Lower leg skin (tissue), 4 donors: ENCODE results near the gene SNX9. TPM values are rescaled to one million over a fixed set of nuclear protein-coding genes. Genes with fewer than 3 reads are reported as not detected.

ENCODE experiments used
- DNase-seq, 2 donors: peaks; one replicate each; pipeline ENCODE4 v3.0.0-alpha.2; 2019; ENCODE audit warnings: low spot score in 2 of 2
- H3K4me3 ChIP-seq: fragments of 200-600 bp; sonication (generic); 2 replicates; pipeline ENCODE4 v1.5.1; 2017; ENCODE audit warnings: mild to moderate bottlenecking, low read depth; ENCODE audit not compliant: poor library complexity, severe bottlenecking
- POLR2A ChIP-seq, 2 donors: fragments of 450-650 bp; IDR thresholded peaks; one replicate each; pipeline ENCODE4 v1.6.1; 2016 to 2017; ENCODE audit warnings: antibody characterized with exemption in 2 of 2, mild to moderate bottlenecking in 1 of 2, moderate library complexity in 1 of 2
- WGBS, 2 donors: methylation state at CpG; one replicate each; pipeline ENCODE4 v1.1.5; 2018; 5-methylcytosine and 5-hydroxymethylcytosine counted together
- intact Hi-C: fragments of 100-400 bp; cut with DNase I; formaldehyde crosslinking; loops from one replicate; pipeline ENCODE4 v1.15.0; 2023; ENCODE audit warnings: low total_unique reads
- total RNA-seq, 4 donors: library from RNA; depleted of rRNA; stranded (reverse); fragments of >200 nt; gene quantifications; one replicate each; pipeline ENCODE4 v1.1.0, GENCODE V29; 2016
- TF ChIP-seq, protein P1 (sequence below), 3 donors: fragments of 450-650 bp; IDR thresholded peaks; one replicate each; pipeline ENCODE4 v1.5.1; 2016; ENCODE audit warnings: antibody characterized with exemption in 3 of 3, mild to moderate bottlenecking in 3 of 3, moderate library complexity in 2 of 3

The SNX9 gene
- total RNA-seq, 4 donors from 2014 or later, result 37.4 to 59.5 (median 46.7) TPM

DNA sequence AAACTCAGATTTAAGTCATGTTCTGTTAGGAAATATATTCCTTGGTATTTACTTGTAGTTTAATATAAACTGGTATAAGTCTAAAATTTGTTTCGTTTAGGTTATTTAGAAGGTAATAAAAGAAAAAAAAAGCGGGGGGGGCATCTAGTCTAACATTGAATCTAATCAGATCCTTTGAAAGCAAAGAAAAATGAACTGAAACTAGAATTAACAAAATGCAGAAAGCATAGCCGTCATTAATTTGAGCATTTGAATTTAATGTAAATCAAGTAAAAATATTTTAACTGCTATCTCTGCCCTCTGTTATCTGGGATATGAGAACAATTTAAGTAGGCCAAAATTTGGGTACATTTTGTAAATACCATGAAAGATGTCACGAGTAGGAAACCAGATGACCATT lies 54.1 kb downstream of the SNX9 start:
- intact Hi-C loops, result no loop called here
- TF ChIP-seq, protein P1, sequence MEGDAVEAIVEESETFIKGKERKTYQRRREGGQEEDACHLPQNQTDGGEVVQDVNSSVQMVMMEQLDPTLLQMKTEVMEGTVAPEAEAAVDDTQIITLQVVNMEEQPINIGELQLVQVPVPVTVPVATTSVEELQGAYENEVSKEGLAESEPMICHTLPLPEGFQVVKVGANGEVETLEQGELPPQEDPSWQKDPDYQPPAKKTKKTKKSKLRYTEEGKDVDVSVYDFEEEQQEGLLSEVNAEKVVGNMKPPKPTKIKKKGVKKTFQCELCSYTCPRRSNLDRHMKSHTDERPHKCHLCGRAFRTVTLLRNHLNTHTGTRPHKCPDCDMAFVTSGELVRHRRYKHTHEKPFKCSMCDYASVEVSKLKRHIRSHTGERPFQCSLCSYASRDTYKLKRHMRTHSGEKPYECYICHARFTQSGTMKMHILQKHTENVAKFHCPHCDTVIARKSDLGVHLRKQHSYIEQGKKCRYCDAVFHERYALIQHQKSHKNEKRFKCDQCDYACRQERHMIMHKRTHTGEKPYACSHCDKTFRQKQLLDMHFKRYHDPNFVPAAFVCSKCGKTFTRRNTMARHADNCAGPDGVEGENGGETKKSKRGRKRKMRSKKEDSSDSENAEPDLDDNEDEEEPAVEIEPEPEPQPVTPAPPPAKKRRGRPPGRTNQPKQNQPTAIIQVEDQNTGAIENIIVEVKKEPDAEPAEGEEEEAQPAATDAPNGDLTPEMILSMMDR (IDR thresholded peaks at IDR 0.05), result no peak
- H3K4me3 ChIP-seq, result no peak overlapping the region
- 91 to 93% methylated on average over 4 of the region's 4 CpGs for WGBS, 2 donors
- no peak for DNase-seq

DNA sequence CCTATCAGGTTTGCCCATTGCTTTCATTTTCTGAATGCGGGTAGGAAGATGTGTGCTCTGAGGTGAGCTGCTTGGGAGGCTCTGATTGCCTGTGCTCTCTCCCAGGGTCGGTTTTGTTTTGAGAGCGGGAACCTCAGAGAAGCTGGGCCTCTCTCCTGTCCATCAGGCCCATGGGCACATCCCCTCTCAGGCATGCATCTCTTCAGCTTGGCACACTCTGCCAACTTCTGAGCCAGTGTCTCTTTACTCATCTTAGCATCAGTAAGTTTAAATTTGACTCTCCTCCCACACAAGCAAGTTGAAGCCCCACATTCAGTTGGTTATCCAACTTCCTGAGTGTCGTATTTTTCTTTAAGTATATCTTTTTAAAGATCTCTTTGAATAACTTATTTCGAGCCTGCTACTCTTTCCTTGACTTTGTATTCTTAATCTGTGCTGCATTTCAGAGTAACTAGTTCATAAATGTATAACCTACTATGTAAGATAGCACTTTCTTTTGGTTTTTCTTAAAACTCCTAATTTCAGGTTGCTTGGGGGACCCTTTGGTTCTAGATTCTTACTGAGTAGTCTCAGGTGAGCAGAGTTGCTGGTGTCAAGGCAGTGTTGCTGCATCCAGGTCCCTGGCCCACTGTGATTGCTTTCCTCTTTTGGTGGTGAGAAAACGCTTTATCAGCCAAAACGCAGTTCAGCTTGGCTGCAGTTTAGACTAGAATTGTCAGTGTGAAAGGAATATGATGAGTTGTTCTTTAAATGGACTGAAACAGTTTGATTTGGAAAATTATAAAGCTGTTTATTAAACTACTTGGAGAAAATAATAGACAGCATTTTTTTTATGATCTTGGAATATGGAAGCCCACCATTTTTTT lies 54.8 kb downstream of the SNX9 start:
- no peak for DNase-seq
- intact Hi-C loops, result no loop called here
- H3K4me3 ChIP-seq, result no peak overlapping the region
- TF ChIP-seq, protein P1 (IDR thresholded peaks at IDR 0.05), result no peak
- TF ChIP-seq POLR2A (IDR thresholded peaks at IDR 0.05), result no peak
- 85 to 86% methylated on average over 7 of the region's 7 CpGs for WGBS, 2 donors

DNA sequence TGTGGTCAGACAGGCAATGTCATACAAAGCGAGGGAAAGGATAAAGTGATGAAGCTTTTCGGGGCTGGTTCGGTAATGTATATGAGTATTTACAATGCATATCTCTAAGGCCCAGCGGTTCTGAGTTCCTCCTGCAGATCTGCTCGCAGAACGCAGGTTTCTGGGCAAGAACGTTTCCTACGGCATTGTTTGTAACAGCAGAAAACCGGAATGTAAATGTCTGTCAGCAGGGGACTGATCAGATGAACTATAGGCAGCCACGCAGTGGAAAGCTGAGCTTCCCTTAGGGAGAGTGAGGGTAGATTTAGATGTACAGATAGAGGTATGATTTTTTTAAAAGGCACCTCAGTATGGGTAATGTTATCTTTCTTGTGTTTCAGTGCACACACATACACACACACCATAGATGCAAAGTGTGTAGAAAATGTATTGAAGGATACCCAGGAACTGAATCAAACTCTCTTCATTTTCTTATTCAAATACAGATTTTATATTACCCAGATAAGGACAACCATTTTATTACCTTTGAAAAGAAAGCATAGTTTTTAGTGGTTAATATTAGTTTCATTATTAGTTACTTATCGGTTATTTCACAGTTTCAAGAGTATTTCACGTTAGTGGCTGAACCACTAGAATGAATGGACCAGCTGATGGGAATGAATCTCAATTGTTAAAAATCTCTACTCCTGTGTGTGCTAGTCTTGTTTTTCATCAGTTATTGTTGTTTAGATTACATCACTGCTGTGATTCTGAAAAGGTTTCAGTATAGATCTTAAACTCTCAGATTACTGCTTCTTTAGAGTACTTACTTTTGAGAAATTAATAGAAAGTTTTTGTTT lies 56.2 kb downstream of the SNX9 start:
- TF ChIP-seq, protein P1 (IDR thresholded peaks at IDR 0.05), result no peak
- no peak for TF ChIP-seq POLR2A (IDR thresholded peaks at IDR 0.05)
- intact Hi-C loops, result no loop called here
- 93 to 95% methylated on average over 12 of the region's 12 CpGs for WGBS, 2 donors
- no peak overlapping the region for H3K4me3 ChIP-seq
- no peak for DNase-seq

DNA sequence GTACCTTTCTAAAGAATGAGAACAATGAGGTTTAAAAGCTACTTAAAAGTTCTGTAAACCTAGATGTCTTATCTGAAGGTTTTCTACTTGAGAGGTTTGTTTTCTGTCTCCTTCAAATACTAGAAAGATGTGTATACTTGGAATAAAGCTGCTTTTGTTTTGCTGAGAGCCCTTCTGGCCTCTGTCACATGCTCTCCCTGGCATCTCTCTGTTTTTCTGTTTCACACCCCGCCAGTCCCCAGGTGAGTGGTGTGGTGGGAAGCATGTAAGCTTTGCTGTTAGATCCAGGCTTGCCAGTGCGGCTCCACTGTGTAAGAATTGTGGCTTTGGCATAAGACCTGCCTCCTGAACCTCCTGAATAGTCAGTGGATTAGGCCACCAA lies 56.8 kb downstream of the SNX9 start:
- H3K4me3 ChIP-seq, result no peak overlapping the region
- intact Hi-C loops, result no loop called here
- TF ChIP-seq, protein P1 (IDR thresholded peaks at IDR 0.05), result no peak
- TF ChIP-seq POLR2A (IDR thresholded peaks at IDR 0.05), result no peak
- no peak for DNase-seq
- 89 to 91% methylated on average over 2 of the region's 2 CpGs for WGBS, 2 donors

DNA sequence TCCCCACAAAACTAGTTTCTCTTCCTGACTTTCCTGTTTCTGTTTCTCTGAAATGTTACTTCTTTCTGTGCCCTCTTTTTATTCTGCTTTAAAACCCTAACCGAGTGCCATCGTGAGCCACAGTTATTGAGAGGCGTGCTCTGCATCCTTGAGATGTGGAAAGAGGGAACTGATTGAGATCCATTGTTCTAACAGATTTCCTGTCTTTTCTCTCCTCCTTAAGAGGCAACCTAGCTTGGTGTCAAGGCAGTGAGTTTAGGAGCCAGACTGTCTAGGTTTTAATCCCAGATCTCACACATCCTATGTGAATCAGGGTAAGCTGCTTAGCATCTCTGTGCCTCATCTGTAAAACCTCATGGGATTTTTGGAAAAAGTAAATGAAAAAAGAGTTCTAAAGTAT lies 57.5 kb downstream of the SNX9 start:
- no peak overlapping the region for H3K4me3 ChIP-seq
- 88 to 92% methylated on average over 3 of the region's 3 CpGs for WGBS, 2 donors
- TF ChIP-seq, protein P1 (IDR thresholded peaks at IDR 0.05), result no peak
- TF ChIP-seq POLR2A (IDR thresholded peaks at IDR 0.05), result no peak
- intact Hi-C loops, result no loop called here
- no peak for DNase-seq
